ENCODE data around the gene CTSC. TPM values are rescaled to one million over a fixed set of nuclear protein-coding genes. Genes with fewer than 3 reads are reported as not detected.

Gene CTSC
- total RNA-seq, 2 donors from 2014 or later, result 96.7 to 147 TPM

GRCh38 chr11:88284336-88285050 is 53.0 kb downstream of the CTSC start:
- Histone ChIP-seq H3K9ac (ENCODE audit: low read depth in 2 of 2, low read length in 2 of 2) (no peak overlapping the region), H3K27ac (no peak overlapping the region), H3K4me1 (no peaks in the 10 kb centered on the region), H3K9me3 (no peaks in the 10 kb centered on the region), H3K27me3 (no peaks in the 10 kb centered on the region), H3K36me3 (no peaks in the 10 kb centered on the region), H3K4me3 (no peak overlapping the region)
- TF ChIP-seq CTCF (IDR thresholded peaks at IDR 0.05), result no peak
- intact Hi-C loops (cut with DNase I), result no loop called here
- DNase-seq, result no peak

GRCh38 chr11:88282747-88283515 is 54.6 kb downstream of the CTSC start:
- Histone ChIP-seq H3K4me1 (no peaks in the 10 kb centered on the region), H3K9me3 (no peaks in the 10 kb centered on the region), H3K9ac (ENCODE audit: low read depth in 2 of 2, low read length in 2 of 2) (no peak overlapping the region), H3K27me3 (no peaks in the 10 kb centered on the region), H3K27ac (no peak overlapping the region), H3K4me3 (no peak overlapping the region), H3K36me3 (no peaks in the 10 kb centered on the region)
- no peak for DNase-seq
- intact Hi-C loops (cut with DNase I), result no loop called here
- TF ChIP-seq CTCF (IDR thresholded peaks at IDR 0.05), result no peak

- H3K36me3 ChIP-seq, result no peaks in the 10 kb centered on the region
- H3K9ac ChIP-seq (ENCODE audit: low read depth in 2 of 2, low read length in 2 of 2), result no peak overlapping the region
- no peaks in the 10 kb centered on the region for H3K9me3 ChIP-seq
- no peaks in the 10 kb centered on the region for H3K4me1 ChIP-seq
- no peak for DNase-seq
- H3K27me3 ChIP-seq, result no peaks in the 10 kb centered on the region
- no peak overlapping the region for H3K27ac ChIP-seq
- intact Hi-C loops (cut with DNase I), result no loop called here
- no peak overlapping the region for H3K4me3 ChIP-seq
- TF ChIP-seq CTCF (IDR thresholded peaks at IDR 0.05), result no peak
Measured at GRCh38 chr11:88281317-88281712, 56.2 kb downstream of the CTSC start.

GRCh38 chr11:88280673-88281316 is 56.7 kb downstream of the CTSC start:
- no peaks in the 10 kb centered on the region for H3K9me3 ChIP-seq
- no peaks in the 10 kb centered on the region for H3K36me3 ChIP-seq
- no peak overlapping the region for H3K9ac ChIP-seq (ENCODE audit: low read depth in 2 of 2, low read length in 2 of 2)
- no peaks in the 10 kb centered on the region for H3K27me3 ChIP-seq
- no peak overlapping the region for H3K4me3 ChIP-seq
- no peaks in the 10 kb centered on the region for H3K4me1 ChIP-seq
- DNase-seq, result no peak
- H3K27ac ChIP-seq, result no peak overlapping the region
- no peak for TF ChIP-seq CTCF (IDR thresholded peaks at IDR 0.05)
- intact Hi-C loops (cut with DNase I), result no loop called here

- Histone ChIP-seq H3K27ac (no peak overlapping the region), H3K27me3 (no peaks in the 10 kb centered on the region), H3K9me3 (no peaks in the 10 kb centered on the region), H3K9ac (ENCODE audit: low read depth in 2 of 2, low read length in 2 of 2) (no peak overlapping the region), H3K36me3 (no peaks in the 10 kb centered on the region), H3K4me1 (no peaks in the 10 kb centered on the region), H3K4me3 (no peak overlapping the region)
- TF ChIP-seq CTCF (IDR thresholded peaks at IDR 0.05), result no peak
- intact Hi-C loops (cut with DNase I), result no loop called here
- no peak for DNase-seq
Measured at GRCh38 chr11:88277349-88277915, 60.1 kb downstream of the CTSC start.

All from colonic mucosa (tissue), 4 donors.